Activated gamma-delta T cell (primary cell): Measurements from ENCODE around the gene SCAMP5.

Source experiments
- DNase-seq: peaks from one replicate; lab custom pipeline; 2025; lab: John Stamatoyannopoulos, UW

The SCAMP5 gene

GRCh38 chr15:75048394-75048793 is 53.0 kb downstream of the SCAMP5 start:
- no peak for DNase-seq

GRCh38 chr15:75049392-75049791 is 54.0 kb downstream of the SCAMP5 start:
- no peak for DNase-seq

GRCh38 chr15:75050283-75050682 is 54.9 kb downstream of the SCAMP5 start:
- no peak for DNase-seq

GRCh38 chr15:75051191-75051608 is 55.8 kb downstream of the SCAMP5 start:
- DNase-seq: no peak

- no peak for DNase-seq
Observed at GRCh38 chr15:75051711-75052110, 56.3 kb downstream of the SCAMP5 start.

- no peak for DNase-seq
Observed at GRCh38 chr15:75052972-75053747, 57.8 kb downstream of the SCAMP5 start.

DNA sequence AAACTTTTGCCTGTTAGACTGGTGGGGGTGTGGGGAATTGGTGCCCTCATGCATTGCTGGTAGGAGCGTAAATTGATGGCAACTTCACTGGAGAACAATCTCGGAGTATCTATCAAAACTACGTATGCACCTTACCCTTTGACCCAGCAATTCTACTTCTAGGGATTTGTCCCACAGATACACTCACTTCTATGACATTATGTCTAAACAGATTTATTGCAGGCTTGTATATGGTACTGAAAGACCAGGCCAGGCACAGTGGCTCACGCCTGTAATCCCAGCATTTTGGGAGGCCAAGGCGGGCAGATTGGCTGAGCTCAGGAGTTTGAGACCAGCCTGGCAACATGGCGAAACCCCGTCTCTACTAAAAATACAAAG is 58.4 kb downstream of the SCAMP5 start:
- no peak for DNase-seq

GRCh38 chr15:75054172-75054897 is 59.0 kb downstream of the SCAMP5 start:
- DNase-seq: no peak

DNA sequence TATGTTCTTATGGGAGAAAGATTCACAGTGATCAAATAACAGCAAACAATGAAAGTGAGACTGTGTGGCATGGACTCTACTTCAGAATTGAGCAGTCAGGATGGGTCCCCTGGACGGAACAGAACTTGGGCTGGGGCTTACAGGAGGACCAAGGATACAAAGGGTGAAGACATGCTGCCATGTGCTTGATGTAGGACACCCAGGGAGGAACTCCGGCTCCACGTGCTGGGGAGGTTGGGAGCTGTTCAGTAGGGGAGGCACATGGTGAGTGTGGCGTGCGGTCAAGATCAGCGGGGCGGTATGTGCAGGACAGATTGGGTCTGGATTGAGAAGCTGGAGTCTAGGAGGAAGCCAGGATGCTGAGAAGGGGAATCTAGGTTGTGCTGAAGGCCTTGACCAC is 60.7 kb downstream of the SCAMP5 start:
- no peak for DNase-seq

DNA sequence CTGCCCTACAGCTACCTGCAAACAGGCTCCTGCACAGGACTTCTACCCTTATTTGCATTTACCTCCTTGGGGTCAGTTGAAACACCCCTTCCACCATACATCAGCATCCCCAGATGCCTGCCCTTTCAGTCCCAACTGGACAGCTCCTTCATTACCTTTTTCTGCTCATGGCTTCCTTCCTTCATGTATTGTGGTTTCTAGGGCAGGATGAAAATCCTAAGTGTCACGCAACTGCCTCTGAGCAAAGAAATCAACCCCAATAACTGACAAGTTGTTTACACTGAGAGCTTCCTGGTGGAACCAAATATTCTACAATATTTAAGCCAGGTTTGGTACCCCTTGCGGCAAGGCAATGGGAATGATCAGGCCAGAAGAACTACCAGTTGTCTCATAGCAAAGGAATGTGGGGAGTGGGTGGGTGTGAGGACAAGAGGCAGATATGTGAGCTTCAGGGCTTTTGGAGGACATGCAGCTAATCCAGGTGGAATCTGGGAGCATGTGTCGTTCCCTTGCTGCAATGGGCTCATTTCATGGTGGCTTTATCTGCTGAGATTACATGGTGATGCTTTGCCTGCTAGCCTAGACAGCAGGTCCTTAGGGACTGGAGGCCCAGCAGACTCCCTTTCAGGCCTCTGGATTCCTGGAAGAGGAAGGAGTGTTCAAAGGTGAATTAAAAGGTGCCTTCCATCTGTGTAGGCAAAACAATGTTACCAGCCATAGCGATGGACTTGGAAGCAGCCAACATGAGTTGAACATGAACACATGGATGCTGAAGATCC is 63.0 kb downstream of the SCAMP5 start:
- no peak for DNase-seq

GRCh38 chr15:75059607-75060006 is 64.2 kb downstream of the SCAMP5 start:
- DNase-seq: no peak

GRCh38 chr15:75061272-75061671 is 65.9 kb downstream of the SCAMP5 start:
- no peak for DNase-seq

DNA sequence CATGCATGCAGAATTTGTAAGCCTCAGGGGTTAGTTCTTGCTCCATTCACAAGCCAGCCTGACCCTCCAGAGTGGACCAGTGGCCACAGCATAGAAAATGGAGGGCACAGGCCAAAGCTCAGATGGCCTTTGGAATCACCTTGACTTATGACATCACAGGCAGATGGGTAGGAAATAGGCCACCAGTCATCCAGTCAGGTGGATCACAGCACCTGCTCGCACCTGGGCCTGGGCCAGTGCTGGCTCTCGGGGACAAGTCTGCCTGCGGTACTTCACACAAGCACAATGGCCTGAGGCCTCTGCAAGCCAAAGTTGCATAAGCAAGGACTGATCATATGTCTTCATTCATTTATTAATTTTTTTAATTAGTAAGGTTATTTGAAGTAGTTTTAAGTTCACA is 67.3 kb downstream of the SCAMP5 start:
- DNase-seq: no peak

GRCh38 chr15:75063338-75063737 is 68.0 kb downstream of the SCAMP5 start:
- no peak for DNase-seq

GRCh38 chr15:75063889-75064288 is 68.5 kb downstream of the SCAMP5 start:
- DNase-seq: no peak

DNA sequence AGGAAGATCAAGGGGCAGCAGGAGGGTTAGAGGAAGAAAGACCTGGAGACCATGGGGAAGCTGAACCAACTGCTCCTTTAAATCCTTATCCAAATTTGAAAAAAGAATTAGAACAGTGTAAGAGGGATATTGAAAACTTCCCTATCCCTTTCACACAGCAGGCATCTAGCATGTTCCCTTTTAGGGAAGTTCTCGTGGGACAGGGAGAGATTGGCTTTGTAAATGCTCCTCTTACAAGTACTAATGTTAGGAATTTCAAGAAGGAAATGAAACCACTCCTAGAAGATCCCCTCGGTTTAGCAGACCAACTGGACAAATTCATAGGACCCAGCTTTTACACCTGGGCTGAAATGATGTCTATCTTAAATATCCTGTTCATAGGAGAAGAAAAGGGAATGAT is 69.5 kb downstream of the SCAMP5 start:
- DNase-seq: no peak

- DNase-seq: no peak
Observed at GRCh38 chr15:75065467-75065850, 70.1 kb downstream of the SCAMP5 start.

DNA sequence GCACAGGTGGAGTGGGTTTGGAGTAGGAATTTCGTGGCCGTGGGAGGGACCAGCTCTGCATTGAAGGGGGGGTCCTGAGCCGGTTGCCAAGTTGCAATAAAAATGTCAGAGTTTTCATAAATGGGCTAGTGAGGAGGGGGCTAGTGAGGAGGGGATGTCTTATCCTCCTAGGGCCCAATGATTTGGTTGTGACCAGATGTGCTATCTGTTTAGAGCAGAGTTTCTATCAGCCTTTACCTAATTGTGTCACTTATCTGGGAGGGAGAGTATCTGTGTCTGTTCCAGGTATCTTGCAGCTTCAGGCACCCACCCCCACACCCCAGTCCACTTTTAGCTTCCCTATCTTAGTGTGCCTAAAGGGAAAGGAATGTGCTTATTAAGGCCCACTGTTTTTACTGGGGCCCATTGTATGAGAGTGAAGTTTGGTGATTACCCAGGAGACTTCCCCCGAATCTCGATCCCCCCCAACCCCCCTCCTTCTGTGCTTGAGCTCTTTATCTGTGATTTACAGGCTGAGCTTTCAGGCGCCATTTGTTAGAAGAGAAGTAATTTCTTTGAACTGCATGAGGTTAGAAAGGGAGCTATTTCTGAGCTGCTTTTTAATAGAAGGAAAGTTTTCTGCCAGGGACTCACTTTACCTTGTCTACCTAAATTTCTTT is 70.6 kb downstream of the SCAMP5 start:
- no peak for DNase-seq

- no peak for DNase-seq
Observed at GRCh38 chr15:75067123-75067830, 71.9 kb downstream of the SCAMP5 start.

DNA sequence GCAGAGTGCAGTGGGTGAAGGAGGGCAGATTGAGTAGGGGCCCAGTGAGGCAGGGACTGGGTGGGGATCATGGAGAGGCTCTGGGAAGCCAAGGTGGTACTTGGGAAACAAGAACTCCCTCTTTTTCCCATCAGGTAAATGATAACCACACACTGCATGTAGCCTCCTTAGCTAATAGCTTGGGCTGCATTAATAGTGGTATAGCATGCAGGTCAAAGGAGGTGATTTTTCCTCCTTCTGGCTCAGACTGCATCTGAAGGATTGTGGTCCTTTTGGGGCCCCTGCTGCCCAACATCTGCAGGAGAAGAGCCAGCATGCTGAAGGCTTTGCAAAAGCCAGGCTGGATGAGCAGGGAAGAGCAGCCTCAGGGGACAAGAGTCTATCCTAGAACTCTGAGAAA is 73.4 kb downstream of the SCAMP5 start:
- DNase-seq: no peak

DNA sequence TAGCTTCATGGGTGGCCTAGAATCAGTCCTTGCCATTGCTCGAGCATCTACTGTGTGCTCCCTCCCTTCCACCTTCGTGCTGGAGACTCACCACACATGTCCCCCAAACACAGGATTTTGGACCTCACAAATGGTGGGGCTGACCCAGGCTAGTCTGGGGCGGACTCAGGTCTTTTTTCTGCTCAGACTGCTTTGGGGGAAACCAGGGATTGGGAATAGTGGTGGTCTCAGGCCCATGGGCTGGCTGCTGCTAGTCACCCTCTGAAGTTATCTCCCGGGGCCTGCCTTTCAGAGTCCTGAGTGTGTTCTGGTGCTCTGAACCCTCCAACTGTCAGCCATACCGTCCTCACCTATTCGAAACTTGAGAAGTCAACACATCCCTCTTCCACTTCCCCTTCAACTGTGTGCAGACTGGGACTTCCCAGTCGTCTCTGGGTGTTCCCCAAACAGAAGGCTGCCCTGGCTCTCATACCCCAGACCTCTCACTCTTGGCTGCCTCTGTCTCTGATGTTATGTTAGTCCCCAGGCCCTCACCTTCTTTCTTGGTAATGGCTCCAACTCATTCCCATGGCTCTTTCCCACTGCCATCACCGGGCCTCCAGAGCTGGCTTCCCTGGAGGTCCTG is 74.0 kb downstream of the SCAMP5 start:
- no peak for DNase-seq
